NCI-H524 (cell line): Measurements from ENCODE around the gene BIRC5.
A peak's percentile ranks its signal among the peaks of the same experiment; 100 is the strongest.

ENCODE experiments used
- DNase-seq, 2 experiments: peaks; one replicate each; lab custom pipeline; 2025; lab: John Stamatoyannopoulos, UW

BIRC5 gene

DNA sequence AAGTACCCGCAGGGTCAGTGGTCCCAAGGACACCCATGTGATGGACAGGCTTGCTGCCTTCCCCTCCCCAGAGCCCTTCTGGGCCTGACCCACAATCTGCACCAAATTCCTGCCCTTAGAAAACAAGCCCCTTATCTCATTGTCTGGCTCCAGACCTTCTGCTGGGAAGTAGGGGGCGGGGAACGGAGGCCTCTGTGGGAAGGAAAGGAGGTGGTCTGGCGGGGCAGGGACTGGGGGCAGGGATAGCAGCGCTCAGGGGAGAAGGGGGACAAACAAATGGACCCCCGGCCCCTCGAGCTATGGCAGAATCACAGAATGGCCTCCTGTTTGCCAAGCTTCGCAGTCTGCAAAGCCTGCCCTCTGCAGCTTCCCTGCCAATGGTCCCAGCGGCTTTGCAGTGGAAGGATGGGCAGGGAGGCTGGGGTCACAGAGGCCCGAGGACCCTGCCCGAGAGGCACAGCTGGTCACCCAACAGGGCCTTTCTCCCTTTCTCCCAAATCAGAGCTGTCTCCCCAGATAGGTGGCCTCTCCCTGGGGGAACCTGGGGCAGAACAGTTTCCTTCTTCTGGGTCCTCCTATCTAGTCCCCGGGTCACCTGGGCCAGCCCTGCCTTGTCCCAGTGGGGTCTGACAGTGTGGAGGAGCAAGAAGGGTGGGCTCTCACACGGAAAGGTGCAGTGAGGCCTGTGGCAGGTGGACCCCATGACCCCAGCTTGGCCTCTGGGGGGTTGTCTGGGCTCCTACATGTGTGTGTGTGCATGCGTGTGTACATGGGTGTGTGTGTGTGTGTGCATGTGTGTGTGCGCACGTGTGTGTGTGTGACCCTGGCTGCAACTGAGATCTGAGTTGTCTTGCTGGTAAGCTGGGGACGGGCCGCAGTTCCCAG, 42.9 kb downstream of the BIRC5 start:
- DNase-seq, result no peak

DNA sequence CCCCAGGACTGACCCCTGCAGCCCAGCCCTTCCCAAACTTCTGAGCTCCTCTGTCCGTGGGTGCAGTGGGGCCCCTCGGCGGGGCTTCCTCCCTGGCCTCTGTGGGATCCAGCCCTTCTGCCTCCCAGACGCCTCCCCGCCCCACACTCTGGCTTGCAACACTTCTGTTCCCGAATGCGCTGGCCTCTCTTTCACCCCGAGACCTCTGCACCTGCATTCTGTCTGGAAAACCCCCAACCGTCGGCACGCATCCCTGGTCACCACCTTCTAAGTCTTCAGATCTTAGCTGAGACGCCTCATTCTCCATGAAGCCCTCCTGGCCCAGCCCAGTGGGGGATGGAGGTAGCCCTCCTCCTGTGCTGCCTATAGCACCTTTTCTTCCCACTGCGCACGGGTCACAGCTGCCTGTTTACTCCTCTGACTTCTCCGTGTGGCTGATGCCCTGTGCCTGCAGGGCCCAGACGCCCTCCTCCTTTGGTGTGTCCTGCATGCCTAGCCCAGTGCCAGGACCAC, 43.8 kb downstream of the BIRC5 start:
- DNase-seq, result no peak

DNA sequence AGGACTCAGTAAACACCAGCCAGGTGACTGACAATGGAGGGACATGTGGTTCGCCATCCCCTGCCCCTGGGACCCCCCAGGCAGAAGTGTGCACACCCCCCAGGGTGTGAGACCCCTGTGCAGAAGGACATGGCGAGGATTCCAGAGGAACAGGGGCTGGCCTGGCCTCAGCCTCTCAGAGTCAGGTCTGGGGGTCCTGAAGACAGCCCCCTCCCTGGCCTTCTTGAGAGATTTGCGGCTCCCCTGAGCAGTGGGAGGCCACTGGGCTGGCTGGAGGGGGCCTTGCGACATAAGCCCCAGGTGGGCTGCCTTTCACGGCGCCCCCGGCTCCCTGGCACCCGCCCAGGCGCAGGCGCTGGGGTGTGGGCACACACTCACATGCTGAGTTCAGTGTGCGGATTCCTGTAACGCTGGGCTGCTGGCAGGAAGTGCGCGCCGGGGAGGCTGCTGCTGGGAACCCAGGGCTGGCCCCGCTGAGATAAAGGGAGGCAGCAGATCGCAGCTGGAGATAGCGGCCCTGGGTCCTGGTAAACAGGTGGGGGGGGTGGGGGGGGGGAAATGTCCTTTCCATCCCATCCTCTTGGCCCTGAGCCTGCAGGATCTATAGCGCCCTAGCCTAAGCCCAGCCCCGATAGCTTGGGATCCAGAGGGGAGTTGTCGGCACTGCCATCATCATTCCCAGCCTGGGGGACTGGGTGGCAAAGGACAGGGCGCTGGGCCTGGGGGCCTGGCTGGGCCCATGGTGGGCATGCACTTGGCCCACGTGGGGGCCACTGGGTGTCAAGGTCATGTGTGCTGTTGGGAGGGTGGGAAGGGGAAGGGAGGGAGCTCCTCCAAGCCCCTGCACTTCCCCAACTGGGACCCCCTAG, 44.5 kb downstream of the BIRC5 start:
- DNase-seq, result no peak

DNA sequence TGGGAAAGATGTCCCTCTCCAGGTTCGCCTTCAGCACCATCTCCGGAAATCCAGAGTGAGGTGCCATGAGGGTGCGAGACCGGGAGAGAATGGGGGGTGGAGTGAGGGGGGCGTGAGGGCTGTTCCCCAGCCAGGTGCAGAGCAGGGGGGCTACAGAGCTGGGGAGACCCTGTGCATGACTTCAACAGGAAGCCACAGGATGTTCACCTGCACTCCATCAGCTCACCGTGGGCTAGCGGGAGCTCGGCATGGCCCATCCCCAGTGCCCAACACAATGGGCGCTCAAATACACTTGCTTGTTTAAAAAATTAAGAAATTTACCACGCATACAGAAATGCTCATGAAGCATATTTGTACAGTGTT, 45.1 kb downstream of the BIRC5 start:
- no peak for DNase-seq

DNA sequence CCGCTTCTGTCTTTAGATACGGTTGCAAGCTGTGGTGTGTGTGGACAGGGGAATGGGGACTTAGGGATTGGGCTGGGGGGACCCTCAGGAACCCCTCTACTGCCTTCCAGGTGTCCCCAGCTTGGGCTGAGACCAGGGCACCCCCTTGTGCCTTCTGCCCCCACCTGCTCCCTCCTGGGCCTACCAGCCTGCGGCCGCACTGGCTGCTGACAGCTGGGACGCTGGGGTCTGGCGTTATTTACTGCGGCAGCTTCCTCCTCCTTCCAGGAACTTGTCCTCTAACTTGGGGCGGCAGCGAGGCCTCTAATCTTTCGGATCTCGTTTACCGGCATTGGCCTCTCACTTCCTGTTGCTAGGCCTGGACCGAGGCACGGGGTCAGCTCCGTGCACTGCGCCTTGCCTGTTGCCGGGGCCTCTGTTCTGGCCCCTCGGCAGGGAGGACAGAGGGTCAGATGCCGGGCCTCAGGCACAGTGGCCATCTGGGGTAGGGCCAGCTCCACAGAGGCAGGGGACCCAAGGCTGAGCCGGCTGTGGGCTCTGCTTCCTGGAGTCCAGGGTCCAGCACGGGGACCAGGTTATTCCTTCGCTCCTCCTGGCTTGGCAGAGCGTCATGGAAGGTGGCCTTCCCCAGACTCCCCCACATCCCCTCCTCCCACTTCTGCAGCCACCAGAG, 49.1 kb downstream of the BIRC5 start:
- DNase-seq, result no peak

DNA sequence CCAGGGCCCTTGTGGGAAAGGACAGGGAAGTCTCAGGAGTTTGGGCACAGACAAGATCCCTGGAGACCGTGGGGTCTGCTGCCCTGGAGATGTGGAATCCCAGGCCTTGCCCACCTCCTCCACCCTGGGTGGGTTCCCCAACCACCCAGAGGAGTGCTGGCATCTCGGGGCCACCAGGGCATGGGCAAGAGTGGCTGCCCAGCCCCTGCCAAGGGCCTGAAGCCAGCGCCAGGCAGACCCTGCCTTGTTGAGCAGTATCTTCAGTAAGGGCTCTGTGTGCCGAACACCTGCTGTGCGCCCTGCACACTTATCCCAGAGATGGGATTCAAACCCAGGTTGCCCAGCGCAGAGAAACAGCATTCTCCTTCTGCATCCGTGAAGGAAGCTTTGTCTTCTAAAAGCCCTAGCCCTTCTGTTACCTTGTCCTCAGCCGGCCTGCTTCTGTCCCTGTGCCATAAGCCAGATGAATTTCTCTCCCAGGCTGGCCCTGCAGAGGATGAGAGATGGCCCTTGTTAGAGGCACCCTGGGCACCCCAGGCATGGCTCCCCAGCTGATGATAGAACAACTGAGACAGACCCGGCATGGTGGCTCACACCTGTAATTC, 49.8 kb downstream of the BIRC5 start:
- DNase-seq, result no peak

DNA sequence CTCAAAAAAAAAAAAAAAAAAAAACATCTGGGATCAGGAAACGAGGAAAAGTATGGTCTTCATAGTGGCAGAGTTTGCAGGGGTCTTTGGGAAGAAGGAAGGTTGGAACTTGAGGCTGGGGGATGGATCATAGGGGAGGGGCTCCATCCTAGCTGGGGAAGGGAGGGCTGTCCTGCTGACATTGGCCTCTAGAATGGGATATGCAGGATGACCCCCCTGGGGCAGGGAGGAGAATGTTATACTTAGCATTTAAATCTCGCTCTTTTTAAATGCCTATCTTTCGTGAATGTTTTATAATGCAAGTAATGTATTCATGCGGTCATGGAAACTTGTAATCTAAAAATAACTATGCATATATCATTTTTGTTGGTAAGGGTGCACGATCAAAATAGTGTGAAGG, 50.5 kb downstream of the BIRC5 start:
- no peak for DNase-seq

DNA sequence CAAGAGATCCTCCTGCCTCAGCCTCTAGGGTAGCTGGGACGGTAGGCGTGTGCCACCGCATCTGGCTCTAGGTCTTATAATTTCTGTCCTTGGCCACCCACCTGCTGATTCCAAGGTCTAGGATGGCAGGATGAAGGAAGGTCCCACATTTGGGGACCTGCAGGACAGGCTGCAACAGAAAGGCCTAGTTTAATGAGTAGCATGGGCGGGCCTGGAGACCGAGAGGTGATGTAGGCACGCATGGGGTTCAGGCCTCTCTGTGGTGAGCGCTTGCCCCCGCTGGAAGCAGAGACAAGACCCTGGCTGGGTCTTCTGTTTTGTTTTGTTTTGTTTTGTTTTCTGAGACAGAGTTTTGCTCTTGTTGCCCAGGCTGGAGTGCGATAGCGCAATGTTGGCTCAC, 51.1 kb downstream of the BIRC5 start:
- DNase-seq, result no peak

DNA sequence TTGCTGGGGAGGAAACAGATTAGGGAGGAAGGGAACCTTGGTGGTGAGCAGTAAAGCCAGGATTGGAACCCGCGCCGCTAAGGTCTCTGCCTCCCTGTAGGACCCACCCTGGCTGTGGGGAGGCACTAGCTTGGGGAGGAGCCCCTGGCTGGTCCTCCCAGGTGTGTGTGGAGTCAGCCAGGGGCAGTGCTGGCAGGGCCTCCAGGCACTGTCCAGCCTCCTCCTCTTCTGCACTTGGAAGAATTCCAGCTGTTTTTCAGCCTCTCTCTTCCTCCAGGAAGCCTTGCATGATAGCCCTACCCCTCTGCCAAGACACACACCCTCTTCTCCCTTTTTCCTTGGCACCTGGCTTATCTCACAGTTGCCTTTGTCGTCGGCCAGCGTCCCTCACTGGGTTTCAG, 52.2 kb downstream of the BIRC5 start:
- no peak for DNase-seq

DNA sequence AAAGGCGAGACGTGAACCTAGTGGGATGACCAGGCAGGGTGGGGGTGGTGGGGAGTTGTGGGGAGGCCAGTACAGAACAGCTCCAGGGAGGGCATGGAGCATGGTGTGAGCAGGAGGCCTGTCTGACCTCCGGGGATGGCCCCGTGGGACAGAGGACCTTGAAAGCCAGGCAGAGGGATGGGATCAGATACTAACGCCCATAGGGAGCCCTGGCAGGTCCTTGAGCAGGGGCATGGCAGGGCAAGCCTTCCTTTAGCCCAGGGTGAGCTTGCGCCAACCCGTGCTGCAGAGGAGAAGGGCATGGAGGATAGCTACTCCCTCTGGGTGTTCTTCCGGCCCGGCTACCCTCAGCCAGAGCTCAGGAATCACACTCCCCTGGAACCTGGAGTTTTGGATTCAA, 52.7 kb downstream of the BIRC5 start:
- DNase-seq, result no peak

DNA sequence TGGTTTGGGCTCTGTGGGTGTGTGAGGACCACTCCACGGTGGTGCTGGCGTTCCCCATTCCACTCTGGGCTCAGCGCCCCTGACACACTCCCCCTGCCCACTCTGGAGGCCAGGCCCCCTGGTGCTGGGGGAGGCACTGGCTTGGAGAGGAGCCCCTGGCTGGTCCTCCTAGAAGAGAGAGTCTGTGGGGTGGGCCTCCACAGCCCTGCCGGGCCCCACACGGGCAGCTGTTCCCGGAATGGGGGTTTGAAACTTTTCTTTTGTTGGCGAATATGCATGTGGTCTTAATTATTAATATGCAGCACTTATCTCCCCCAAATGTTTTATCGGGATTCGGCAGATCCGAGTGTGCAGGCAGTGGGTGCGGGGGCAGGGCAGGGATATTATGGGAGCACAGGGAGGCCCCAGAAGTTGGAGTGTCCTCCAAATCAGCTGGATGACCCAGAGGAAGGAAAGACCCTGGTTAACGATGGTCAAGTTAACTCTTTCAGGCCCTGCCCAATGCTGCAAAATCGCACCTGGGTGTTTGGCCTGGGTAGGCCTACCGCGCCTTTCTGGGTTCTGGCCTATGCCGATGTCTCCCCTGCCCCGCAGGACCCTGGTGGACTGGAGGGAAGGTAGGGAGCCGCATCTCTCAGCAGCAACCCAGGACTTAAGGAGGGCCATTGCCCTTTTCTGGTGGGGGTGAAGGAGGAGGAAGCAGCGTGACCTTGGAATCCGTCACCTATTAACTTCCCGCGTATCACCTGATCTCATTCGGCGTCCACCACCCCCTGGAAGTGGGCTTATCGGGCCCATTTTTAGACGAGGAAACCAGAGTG, 53.4 kb downstream of the BIRC5 start:
- no peak for DNase-seq

DNA sequence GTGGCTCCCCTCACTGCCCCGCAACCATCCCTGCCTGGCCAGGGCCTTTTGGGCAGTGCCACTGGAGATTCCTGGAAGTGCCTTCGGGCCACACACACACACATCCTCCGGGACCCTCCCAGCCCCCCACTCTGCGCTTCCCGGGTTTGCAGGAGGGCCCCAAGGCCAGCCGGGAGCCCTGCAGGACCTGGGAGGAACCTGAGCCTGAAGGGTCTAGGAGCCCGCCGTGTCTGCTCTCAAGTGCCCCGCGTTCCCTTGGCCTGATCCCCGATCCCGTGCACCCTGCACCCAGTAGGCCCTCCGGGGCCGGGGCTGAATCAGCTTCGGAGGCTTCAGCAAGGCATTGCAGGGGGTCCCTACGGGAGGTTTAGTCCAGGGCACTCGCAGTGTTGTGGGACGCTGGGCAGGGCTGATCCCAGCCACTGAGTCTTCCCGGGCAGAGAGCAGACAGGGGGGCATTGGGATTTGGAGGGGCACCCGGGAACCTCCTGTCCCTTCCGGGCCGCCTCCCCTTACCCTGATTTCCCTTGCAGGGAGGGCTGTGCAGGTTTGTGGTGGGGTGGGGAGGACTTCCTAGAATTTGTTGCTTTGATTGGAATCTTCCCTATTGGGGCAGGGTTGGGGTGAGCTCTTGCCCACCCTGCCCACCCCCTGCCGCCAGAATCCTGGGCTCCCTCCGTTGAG, 54.3 kb downstream of the BIRC5 start:
- no peak for DNase-seq

DNA sequence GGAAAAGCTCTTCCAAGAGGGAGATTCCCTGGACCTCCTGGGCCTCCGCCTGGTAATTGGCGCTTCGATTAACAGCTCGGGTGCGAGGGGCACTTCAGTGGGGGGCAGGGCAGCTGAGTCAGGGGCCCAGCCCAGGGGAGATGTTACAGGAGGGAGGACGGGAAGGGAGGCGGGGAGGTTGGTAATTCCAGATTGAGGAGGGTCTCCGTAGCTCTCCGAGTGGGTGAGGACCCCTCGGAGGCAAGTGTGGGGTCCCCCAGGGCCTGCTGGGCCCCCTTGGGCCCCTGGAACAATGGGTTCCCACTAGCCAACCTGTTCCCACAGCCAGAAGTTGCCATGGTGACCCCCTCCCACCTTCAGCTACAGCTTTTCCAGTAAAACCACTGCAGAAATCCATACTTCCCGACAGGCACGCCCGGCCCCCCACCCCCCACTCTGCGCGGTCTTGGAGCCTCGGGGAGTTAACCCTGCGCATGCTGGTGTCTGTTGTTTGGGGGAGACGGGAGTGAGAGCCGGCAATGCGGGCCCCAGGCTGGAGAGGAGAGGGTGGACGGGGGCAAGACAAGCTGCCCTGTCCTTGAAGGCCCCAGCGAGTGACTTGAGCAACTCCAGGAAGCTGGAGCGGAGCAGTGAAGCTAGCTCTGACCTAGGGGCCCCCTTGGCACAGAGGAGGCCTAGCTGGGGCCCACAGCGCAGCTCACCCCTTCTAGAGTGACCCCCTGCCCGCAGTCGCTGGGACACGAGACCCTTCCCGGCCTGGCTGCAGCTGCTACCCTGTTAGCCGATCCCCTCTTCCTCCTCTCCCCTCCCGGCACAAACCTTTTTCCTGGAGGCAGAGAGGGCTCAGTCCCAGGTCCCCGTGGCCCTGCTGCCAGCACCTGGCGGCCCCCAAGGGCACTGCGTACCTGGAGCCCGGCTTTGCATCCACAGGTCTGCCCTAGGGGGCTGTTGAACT, 55.2 kb downstream of the BIRC5 start:
- peak; percentile 31 to 64 for DNase-seq

DNA sequence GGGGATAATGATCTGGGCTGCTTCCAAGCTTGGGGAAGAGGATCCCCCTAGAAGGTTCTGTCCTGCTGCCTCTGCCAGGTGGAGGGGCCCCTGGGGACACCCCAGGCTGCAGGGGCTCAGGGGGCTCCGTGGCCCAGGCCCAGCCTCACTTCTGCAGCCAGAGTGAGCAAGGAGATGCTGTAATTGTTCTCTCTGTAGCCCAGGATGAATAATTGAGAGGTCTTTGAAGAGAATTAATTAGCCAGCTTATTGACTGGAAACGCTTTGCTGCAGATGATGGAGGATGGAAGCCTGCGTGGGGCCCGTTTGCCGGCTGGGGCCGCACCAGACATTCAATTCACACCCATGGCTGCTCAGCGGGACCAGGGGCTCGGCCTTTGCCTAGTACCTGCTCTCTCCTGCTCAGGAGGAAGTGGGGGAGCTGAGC, 55.9 kb downstream of the BIRC5 start:
- no peak for DNase-seq

DNA sequence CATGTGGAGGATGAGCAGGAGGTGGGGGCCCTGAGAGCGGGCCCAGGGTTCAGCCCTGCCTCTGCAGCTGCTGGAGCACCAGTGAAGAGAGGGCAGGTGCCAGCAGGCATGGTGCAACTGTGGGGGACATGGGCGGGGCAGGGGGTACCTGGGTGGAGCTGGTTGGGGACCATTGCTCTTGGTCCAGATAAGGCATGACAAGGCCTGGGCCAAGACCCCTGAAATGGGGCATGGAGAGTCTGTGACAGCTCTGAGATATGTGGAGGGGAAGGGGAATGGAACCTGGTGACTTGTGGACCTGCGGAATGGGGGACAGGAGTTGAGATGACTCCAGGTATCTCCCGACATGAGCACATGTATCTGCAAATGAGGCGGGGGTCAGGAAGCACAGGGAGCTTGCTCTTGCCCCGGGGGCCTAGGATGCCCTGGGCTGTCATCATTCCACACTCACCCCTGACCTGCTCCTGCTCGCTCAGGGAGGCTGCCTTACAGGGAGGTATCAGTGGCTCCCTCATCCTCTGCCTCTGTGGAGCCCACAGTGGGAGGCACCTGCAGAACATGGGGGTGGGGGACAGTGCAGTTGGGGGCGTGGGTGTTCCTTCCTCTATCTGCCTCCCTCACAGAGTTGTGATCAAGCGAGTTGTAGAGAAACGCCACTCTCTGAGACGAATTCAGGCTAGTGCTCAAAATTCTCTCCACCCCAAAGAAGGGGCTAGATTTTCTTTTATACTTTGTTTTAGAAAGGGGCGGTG, 57.5 kb downstream of the BIRC5 start:
- DNase-seq, result no peak

DNA sequence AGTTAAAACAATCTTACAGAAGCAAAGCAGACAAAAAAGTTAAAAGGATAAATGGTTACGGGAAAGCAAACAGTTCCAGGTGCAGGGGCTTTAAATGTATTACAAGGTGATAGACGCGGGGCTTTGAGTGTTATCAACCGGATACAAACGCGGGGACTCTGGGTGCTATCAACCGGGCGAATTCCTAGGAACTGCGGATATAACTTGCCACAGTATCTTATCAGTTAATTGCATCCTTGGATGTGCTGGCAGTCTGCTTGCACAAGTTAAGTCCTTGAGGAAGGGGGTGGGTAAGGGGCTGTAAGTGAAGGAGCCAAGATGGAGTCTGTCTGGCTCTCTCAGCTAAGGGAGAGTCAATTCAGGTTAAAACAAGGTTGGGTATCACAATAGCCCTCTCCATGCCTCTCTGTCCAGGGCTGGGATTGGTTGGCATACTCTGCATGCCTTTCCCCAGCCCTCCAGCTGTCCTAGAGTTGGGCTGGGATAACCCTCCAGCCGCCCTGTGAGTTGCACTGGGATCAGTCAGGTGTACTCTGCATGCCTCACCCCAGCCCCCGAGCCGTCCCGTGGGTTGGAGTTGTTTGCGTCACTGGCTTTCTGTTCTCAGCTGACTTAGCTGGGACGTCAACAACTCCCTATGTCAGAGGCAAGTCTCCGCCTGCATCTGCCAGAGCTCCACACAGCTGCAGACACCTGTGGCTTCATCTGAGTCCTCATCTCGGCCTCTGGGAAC, 58.3 kb downstream of the BIRC5 start:
- DNase-seq, result peak in 1 of 2 experiments; percentile 72

DNA sequence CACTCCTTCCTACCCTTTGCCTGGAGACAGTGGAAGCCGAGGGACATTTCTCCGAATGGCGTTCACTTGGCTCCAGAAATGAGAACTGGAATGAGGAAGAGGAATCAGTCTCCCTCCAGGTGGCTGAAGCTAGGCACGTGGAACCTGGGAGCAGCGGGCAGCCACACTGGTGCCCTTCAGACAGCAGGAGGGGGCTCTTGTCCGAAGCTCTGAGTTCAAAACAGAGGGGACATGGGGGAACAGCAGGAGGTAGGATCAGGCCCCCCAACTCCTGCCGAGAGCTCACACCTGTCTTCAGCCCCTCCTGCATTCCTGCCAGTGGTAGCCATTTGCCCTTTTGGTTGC, 58.8 kb downstream of the BIRC5 start:
- DNase-seq, result no peak

DNA sequence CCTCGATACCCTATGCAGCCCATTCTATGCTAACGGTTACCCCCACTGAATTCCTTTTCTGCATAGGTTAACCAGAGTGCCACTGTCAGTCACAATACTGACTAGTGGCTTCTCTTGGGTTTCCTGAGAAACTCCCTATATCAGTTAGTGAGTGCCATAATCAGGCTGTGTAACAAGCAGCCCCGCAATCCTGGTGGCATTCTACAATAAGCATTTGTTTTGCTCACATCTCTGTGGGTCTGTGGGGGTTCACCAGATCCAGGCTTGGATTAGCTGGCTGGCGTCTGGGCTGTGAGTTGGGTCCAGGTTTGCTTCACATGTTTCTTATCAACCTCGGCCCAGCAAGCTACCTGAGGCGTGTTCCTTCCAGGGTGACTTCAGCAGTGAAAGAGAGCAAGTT, 59.8 kb downstream of the BIRC5 start:
- DNase-seq, result no peak
